CD14-positive monocyte (primary cell): Measurements from ENCODE around the gene ZDHHC11B. TPM values are rescaled to one million over a fixed set of nuclear protein-coding genes. Genes with fewer than 3 reads are reported as not detected.
A peak's percentile ranks its signal among the peaks of the same experiment; 100 is the strongest.
"Not testable (repeated sequence)": the region's sequence is repeated elsewhere in the genome, so short reads cannot be mapped to it uniquely, and the experiment has no call there.

ENCODE experiments used
- DNase-seq, 3 donors: peaks; one replicate each; pipeline ENCODE4 v3.0.0-alpha.2; 2011 to 2022
- H2AFZ ChIP-seq: 2 replicates; pipeline ENCODE4 v1.6.0; 2012; ENCODE audit warnings: mild to moderate bottlenecking, low read depth, low read length, inconsistent platforms; ENCODE audit not compliant: insufficient read depth, poor library complexity, severe bottlenecking
- H3K27ac ChIP-seq, 2 donors: 1 replicate in 1 of 2; 2 replicates in 1 of 2; pipeline ENCODE4 v1.5.1; 2012 to 2013; ENCODE audit warnings: low read length in 2 of 2, control low read depth in 1 of 2, inconsistent platforms in 1 of 2, low read depth in 1 of 2, mild to moderate bottlenecking in 1 of 2
- H3K27me3 ChIP-seq, 2 donors: one replicate each; pipeline versions ENCODE4 v1.6.0 to v1.6.1; 2011 to 2013; ENCODE audit warnings: low read length in 2 of 2; ENCODE audit not compliant: control insufficient read depth in 2 of 2, insufficient read depth in 2 of 2
- H3K36me3 ChIP-seq, 2 donors: replicated peaks in 1 of 2; 1 replicate in 1 of 2; 2 replicates in 1 of 2; pipeline versions ENCODE4 v1.5.1 to v1.6.1; 2012 to 2013; ENCODE audit warnings: low read length in 2 of 2, control low read depth in 1 of 2, inconsistent platforms in 1 of 2, mild to moderate bottlenecking in 1 of 2; ENCODE audit not compliant: insufficient read depth in 2 of 2, control insufficient read depth in 1 of 2
- H3K4me1 ChIP-seq, 2 donors: 1 replicate in 1 of 2; 2 replicates in 1 of 2; pipeline versions ENCODE4 v1.5.1 to v1.6.1; 2012 to 2013; ENCODE audit warnings: low read length in 2 of 2, control low read depth in 1 of 2, inconsistent platforms in 1 of 2, mild to moderate bottlenecking in 1 of 2, moderate library complexity in 1 of 2; ENCODE audit not compliant: insufficient read depth in 2 of 2, control insufficient read depth in 1 of 2
- H3K4me2 ChIP-seq: replicated peaks from 2 replicates; pipeline ENCODE3; 2012; ENCODE audit warnings: low read length, moderate library complexity, mild to moderate bottlenecking; ENCODE audit not compliant: poor library complexity, severe bottlenecking; ENCODE audit errors: extremely low read depth
- H3K4me3 ChIP-seq, 3 experiments: fragments of 200-600 bp in 1 of 3; sonication (generic) in 1 of 3; replicated peaks in 1 of 3; 1 replicate in 2 of 3; 2 replicates in 1 of 3; pipeline ENCODE4 v1.5.1; 2011 to 2013; ENCODE audit warnings: low read length in 3 of 3, mild to moderate bottlenecking in 3 of 3, control low read depth in 2 of 3, low read depth in 2 of 3, inconsistent platforms in 1 of 3, moderate library complexity in 1 of 3
- H3K79me2 ChIP-seq: 2 replicates; pipeline ENCODE4 v1.6.0; 2012; ENCODE audit warnings: mild to moderate bottlenecking, control low read depth, inconsistent platforms, low read length, moderate library complexity; ENCODE audit not compliant: insufficient read depth
- H3K9ac ChIP-seq: 2 replicates; pipeline ENCODE4 v1.6.0; 2017; ENCODE audit warnings: low read length, mild to moderate bottlenecking; ENCODE audit not compliant: insufficient read depth, poor library complexity, severe bottlenecking
- H3K9me3 ChIP-seq, 2 donors: replicated peaks in 1 of 2; 1 replicate in 1 of 2; 2 replicates in 1 of 2; pipeline versions ENCODE4 v1.5.1 to v1.6.1; 2012 to 2013; ENCODE audit warnings: low read length in 2 of 2, control low read depth in 1 of 2; ENCODE audit not compliant: control insufficient read depth in 1 of 2, insufficient read depth in 1 of 2
- H4K20me1 ChIP-seq: 2 replicates; pipeline ENCODE4 v1.6.0; 2012; ENCODE audit warnings: mild to moderate bottlenecking, low read length, control low read depth, moderate library complexity; ENCODE audit not compliant: insufficient read depth
- H3K27ac Mint-ChIP-seq, 7 donors: one replicate each; pipeline ENCODE4 v1.8.0; 2020; ENCODE audit warnings: mild to moderate bottlenecking in 7 of 7, mixed read lengths in 7 of 7, moderate library complexity in 6 of 7, inconsistent platforms in 2 of 7
- H3K27me3 Mint-ChIP-seq, 3 donors: one replicate each; pipeline ENCODE4 v1.8.0; 2021 to 2022; ENCODE audit warnings: low read depth in 3 of 3, mild to moderate bottlenecking in 3 of 3, mixed read lengths in 3 of 3, moderate library complexity in 3 of 3, inconsistent platforms in 1 of 3
- H3K36me3 Mint-ChIP-seq, 2 donors: one replicate each; pipeline ENCODE4 v1.8.0; 2020; ENCODE audit warnings: mixed read lengths in 2 of 2, inconsistent platforms in 1 of 2, mild to moderate bottlenecking in 1 of 2
- H3K4me1 Mint-ChIP-seq: one replicate; pipeline ENCODE4 v1.8.0; 2020; ENCODE audit warnings: mild to moderate bottlenecking, mixed read lengths
- H3K4me3 Mint-ChIP-seq, 2 donors: one replicate each; pipeline ENCODE4 v1.8.0; 2020; ENCODE audit warnings: mild to moderate bottlenecking in 2 of 2, mixed read lengths in 2 of 2, moderate library complexity in 1 of 2
- H3K9me3 Mint-ChIP-seq, 7 donors: one replicate each; pipeline ENCODE4 v1.8.0; 2020 to 2022; ENCODE audit warnings: mixed read lengths in 7 of 7, mild to moderate bottlenecking in 6 of 7, moderate library complexity in 6 of 7, inconsistent platforms in 2 of 7
- WGBS: methylation state at CpG from one replicate; pipeline ENCODE4 v1.1.5; 2013; ENCODE audit warnings: missing lambda C conversion rate; ENCODE audit not compliant: insufficient coverage; 5-methylcytosine and 5-hydroxymethylcytosine counted together
- intact Hi-C, 2 donors: fragments of 100-400 bp; cut with micrococcal nuclease; formaldehyde crosslinking; loops; one replicate each; pipeline versions ENCODE4 v1.15.0 to v1.15.1; 2023
- polyA plus RNA-seq, 3 donors: library from polyadenylated mRNA; depleted of rRNA in 1 of 3; unstranded in 2 of 3; stranded (reverse) in 1 of 3; fragments of 300-500 nt in 2 of 3; fragments of >200 nt in 1 of 3; fragmentation: Illumina TruSeq in 2 of 3; gene quantifications; 1 replicate in 2 of 3; 2 replicates in 1 of 3; pipeline ENCODE4 v1.2.3, GENCODE V29; 2012 to 2021
- TF ChIP-seq, protein P1 (sequence below): fragments of 200-600 bp; IDR thresholded peaks from one replicate; pipeline ENCODE4 v1.8.0; 2022; ENCODE audit warnings: antibody characterized with exemption, mild to moderate bottlenecking

Gene ZDHHC11B
- polyA plus RNA-seq, 3 donors = not detected

DNA sequence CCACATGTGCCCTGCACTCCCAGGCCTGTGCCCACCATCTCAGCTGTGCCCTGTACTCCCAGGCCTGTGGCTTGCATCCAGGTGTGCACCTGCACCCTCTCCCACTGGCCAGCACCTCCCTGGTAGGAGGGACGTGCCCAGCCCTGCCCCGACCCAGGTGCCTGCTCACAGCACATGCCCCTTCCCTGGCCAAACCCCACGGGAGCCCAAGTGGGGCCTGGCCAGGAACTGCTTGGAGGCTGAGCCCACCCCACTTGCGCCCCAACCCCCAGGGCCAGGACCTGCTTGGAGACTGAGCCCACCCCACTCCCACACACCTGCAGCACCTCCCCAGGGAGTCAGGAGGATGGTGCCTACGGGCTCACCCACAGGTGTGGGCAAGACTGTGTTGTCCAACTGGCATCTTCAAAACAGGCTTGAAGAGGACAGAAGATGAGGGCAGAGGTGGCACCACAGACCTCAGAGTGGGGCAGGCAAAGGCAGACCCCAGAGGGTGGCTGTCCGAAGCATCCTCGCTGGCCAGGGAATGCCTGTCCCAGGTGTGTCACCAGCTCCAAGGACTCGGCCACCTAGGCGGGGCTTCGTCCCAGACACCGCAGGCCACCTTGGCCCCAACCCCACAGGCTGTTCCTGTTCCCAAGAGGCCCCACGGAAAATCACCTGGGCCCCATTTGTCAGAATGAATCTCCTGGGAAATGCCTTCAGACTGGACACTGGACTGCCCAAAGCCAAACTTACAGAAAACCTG, 10.8 kb downstream of the ZDHHC11B start:
- Histone ChIP-seq H4K20me1 (no peaks in the 10 kb centered on the region), H3K27ac (no peak overlapping the region), H3K4me2 (no peak overlapping the region), H3K27me3 (no peaks in the 10 kb centered on the region), H3K4me3 (no peak overlapping the region), H3K9me3 (no peaks in the 10 kb centered on the region), H3K9ac (no peak overlapping the region), H3K4me1 (no peaks in the 10 kb centered on the region), H3K79me2 (no peaks in the 10 kb centered on the region), H3K36me3 (no peaks in the 10 kb centered on the region), H2AFZ (no peak overlapping the region)
- H3K36me3 Mint-ChIP-seq = no peaks in the 10 kb centered on the region
- no peaks in the 10 kb centered on the region for H3K4me1 Mint-ChIP-seq
- intact Hi-C loops = no loop called here
- peaks cover 0 to 3% (median 0%) of the 10 kb centered on the region in 7 donors for H3K9me3 Mint-ChIP-seq
- H3K4me3 Mint-ChIP-seq = no peak overlapping the region
- TF ChIP-seq, protein P1, sequence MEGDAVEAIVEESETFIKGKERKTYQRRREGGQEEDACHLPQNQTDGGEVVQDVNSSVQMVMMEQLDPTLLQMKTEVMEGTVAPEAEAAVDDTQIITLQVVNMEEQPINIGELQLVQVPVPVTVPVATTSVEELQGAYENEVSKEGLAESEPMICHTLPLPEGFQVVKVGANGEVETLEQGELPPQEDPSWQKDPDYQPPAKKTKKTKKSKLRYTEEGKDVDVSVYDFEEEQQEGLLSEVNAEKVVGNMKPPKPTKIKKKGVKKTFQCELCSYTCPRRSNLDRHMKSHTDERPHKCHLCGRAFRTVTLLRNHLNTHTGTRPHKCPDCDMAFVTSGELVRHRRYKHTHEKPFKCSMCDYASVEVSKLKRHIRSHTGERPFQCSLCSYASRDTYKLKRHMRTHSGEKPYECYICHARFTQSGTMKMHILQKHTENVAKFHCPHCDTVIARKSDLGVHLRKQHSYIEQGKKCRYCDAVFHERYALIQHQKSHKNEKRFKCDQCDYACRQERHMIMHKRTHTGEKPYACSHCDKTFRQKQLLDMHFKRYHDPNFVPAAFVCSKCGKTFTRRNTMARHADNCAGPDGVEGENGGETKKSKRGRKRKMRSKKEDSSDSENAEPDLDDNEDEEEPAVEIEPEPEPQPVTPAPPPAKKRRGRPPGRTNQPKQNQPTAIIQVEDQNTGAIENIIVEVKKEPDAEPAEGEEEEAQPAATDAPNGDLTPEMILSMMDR = no peak
- H3K27me3 Mint-ChIP-seq = peaks cover 0 to 5% (median 2%) of the 10 kb centered on the region in 3 donors
- peak overlapping the region in 1 of 7 donors; percentile 33 for H3K27ac Mint-ChIP-seq
- DNase-seq = no peak
- 85% methylated on average over 4 of the region's 12 CpGs for WGBS

DNA sequence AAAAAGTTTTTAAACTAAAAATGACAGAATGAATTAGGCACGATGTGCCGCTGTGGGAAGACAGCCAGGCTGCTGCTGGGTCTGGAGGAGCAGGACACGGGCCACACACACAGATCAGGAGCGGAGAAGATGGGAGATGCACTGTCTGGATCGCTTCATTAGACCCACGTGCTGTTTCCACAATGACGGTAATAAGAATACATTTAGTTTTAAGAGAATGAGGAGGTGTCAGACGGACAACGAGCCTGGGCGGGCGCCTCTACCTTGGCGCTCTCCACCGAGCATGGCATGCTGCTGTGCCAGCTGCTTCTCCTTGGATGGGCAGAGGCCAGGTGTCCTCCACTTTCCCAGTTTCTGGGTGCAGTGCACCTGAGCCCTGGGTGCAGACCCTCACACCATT, 11.6 kb downstream of the ZDHHC11B start:
- H3K9ac ChIP-seq, H3K4me1 Mint-ChIP-seq, intact Hi-C loops, H3K27ac ChIP-seq, H3K36me3 Mint-ChIP-seq, H3K27me3 Mint-ChIP-seq, H3K4me1 ChIP-seq, H3K36me3 ChIP-seq, H3K9me3 Mint-ChIP-seq, DNase-seq, H3K27me3 ChIP-seq, H3K79me2 ChIP-seq, H3K4me2 ChIP-seq, H3K9me3 ChIP-seq, H4K20me1 ChIP-seq, H3K4me3 ChIP-seq, H3K4me3 Mint-ChIP-seq, H2AFZ ChIP-seq: not testable (repeated sequence)
- peak overlapping the region in 1 of 7 donors; percentile 33 for H3K27ac Mint-ChIP-seq
- 93% methylated on average over 9 of the region's 13 CpGs for whole genome bisulfite sequencing

DNA sequence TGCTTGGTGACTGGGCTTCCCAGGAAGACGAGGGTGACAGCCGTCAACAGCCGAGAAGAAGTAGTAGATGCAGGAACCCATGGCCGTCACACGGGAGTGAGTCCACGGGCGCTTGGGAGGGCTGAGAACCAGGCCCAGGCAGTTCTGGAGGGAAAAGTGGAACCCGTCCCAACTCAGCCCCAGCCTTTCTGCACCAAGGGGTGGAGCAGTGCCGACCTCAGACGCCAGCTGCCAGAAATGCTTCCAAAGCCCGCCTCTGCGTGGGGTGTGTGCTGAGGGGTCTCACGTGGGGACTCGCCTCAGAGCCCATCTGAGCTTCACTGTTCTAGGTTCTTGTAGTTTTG, 12.0 kb downstream of the ZDHHC11B start:
- H3K9me3 Mint-ChIP-seq, H3K36me3 Mint-ChIP-seq, H3K36me3 ChIP-seq, H3K79me2 ChIP-seq, H3K4me1 ChIP-seq, H3K27me3 ChIP-seq, H3K4me3 ChIP-seq, H3K27ac ChIP-seq, H3K4me3 Mint-ChIP-seq, intact Hi-C loops, DNase-seq, H3K4me2 ChIP-seq, H3K27ac Mint-ChIP-seq, H3K9ac ChIP-seq, H4K20me1 ChIP-seq, H3K4me1 Mint-ChIP-seq, H3K9me3 ChIP-seq, H2AFZ ChIP-seq, H3K27me3 Mint-ChIP-seq: not testable (repeated sequence)
- WGBS = no CpG with 5 or more reads among the region's 14 CpGs

GRCh38 chr5:771841-772546, 12.5 kb downstream of the ZDHHC11B start:
- H3K4me1 ChIP-seq, H3K9ac ChIP-seq, H3K27me3 Mint-ChIP-seq, H3K4me3 Mint-ChIP-seq, H3K9me3 Mint-ChIP-seq, H3K79me2 ChIP-seq, H3K9me3 ChIP-seq, intact Hi-C loops, DNase-seq, H2AFZ ChIP-seq, H3K4me1 Mint-ChIP-seq, H3K36me3 Mint-ChIP-seq, H3K27me3 ChIP-seq, H3K27ac Mint-ChIP-seq, H3K4me2 ChIP-seq, H3K27ac ChIP-seq, H3K4me3 ChIP-seq, H4K20me1 ChIP-seq, H3K36me3 ChIP-seq: not testable (repeated sequence)
- 100% methylated on average over 2 of the region's 31 CpGs for WGBS
